Measurements from ENCODE around the gene MLIP.

The MLIP gene

DNA sequence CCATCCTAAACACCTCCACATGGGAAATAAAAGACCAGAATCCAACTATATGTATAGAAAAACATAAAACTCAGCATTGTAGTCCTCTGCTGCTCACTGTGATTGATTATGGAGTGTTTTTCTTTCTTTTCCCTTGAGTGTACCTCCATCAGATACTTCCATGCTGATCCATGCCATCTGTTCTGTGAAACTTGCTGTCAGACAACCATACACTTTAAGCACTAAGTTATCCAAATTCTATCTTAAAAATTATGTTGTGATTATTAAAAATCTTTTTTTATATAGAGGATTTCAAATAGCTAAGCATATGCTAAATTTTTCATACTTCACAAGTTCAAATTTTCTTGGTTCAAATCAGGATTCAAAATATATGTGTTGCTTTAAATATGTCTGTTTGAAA lies 105.1 kb downstream of the MLIP start:
- Histone ChIP-seq H4K20me1 (ENCODE audit: insufficient read depth, low read length) (0 out of 2 replicates have a peak, but pooled peaks cover 9% of the 10 kb centered on the region), H3K4me2 (ENCODE audit: low read length) (no peak overlapping the region), H2AFZ (ENCODE audit: low read depth, low read length) (no peak overlapping the region), H3K4me3 (ENCODE audit: low read length) (no peak overlapping the region), H3K27ac (ENCODE audit: low read length) (no peak overlapping the region), H3K9me3 (ENCODE audit: insufficient read depth, low read length) (no peaks in the 10 kb centered on the region), H3K79me2 (ENCODE audit: low read length) (no peaks in the 10 kb centered on the region), H3K9ac (ENCODE audit: low read length) (no peak overlapping the region), H3K4me1 (ENCODE audit: low read length) (peaks cover 12% of the 10 kb centered on the region), H3K36me3 (replicated peaks; ENCODE audit: low read depth, low read length) (no peaks in the 10 kb centered on the region), H3K27me3 (ENCODE audit: low read depth, low read length) (peaks cover 72% of the 10 kb centered on the region)
- TF ChIP-seq EZH2phosphoT487 (IDR thresholded peaks at IDR 0.05; ENCODE audit: low read depth), result no peak
- TF ChIP-seq, protein P1, sequence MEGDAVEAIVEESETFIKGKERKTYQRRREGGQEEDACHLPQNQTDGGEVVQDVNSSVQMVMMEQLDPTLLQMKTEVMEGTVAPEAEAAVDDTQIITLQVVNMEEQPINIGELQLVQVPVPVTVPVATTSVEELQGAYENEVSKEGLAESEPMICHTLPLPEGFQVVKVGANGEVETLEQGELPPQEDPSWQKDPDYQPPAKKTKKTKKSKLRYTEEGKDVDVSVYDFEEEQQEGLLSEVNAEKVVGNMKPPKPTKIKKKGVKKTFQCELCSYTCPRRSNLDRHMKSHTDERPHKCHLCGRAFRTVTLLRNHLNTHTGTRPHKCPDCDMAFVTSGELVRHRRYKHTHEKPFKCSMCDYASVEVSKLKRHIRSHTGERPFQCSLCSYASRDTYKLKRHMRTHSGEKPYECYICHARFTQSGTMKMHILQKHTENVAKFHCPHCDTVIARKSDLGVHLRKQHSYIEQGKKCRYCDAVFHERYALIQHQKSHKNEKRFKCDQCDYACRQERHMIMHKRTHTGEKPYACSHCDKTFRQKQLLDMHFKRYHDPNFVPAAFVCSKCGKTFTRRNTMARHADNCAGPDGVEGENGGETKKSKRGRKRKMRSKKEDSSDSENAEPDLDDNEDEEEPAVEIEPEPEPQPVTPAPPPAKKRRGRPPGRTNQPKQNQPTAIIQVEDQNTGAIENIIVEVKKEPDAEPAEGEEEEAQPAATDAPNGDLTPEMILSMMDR (IDR thresholded peaks at IDR 0.05; ENCODE audit: low read depth, low read length), result no peak

DNA sequence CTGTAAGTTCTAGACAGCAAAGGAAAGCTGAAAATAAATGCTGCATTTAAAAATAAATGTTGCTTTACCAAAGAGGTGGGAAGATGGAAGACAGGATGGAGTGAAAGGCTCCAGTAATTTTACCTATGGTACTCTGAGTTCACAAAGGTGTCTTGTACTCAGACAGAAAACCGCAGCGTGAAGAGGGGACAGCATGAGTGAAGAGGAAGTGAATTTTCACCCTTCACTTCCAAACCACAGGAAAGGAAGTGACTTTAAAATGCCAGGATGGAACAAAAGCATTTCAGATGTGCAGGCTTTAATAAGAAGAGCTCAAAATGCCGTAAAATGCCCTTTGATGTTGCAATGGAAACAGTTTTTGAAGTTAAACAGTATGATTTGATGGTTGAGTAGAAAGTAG lies 105.8 kb downstream of the MLIP start:
- H3K9me3 ChIP-seq (ENCODE audit: insufficient read depth, low read length), result no peaks in the 10 kb centered on the region
- H3K36me3 ChIP-seq (replicated peaks; ENCODE audit: low read depth, low read length), result no peaks in the 10 kb centered on the region
- H3K79me2 ChIP-seq (ENCODE audit: low read length), result no peaks in the 10 kb centered on the region
- H3K4me2 ChIP-seq (ENCODE audit: low read length), result peak overlapping the region; percentile 23
- H4K20me1 ChIP-seq (ENCODE audit: insufficient read depth, low read length), result 0 out of 2 replicates have a peak, but pooled peaks cover 9% of the 10 kb centered on the region
- H3K4me3 ChIP-seq (ENCODE audit: low read length), result no peak overlapping the region
- peaks cover 65% of the 10 kb centered on the region for H3K27me3 ChIP-seq (ENCODE audit: low read depth, low read length)
- no peak overlapping the region for H3K27ac ChIP-seq (ENCODE audit: low read length)
- peaks cover 12% of the 10 kb centered on the region for H3K4me1 ChIP-seq (ENCODE audit: low read length)
- H3K9ac ChIP-seq (ENCODE audit: low read length), result no peak overlapping the region
- TF ChIP-seq EZH2phosphoT487 (IDR thresholded peaks at IDR 0.05; ENCODE audit: low read depth), result no peak
- TF ChIP-seq, protein P1 (IDR thresholded peaks at IDR 0.05; ENCODE audit: low read depth, low read length), result no peak
- H2AFZ ChIP-seq (ENCODE audit: low read depth, low read length), result no peak overlapping the region

DNA sequence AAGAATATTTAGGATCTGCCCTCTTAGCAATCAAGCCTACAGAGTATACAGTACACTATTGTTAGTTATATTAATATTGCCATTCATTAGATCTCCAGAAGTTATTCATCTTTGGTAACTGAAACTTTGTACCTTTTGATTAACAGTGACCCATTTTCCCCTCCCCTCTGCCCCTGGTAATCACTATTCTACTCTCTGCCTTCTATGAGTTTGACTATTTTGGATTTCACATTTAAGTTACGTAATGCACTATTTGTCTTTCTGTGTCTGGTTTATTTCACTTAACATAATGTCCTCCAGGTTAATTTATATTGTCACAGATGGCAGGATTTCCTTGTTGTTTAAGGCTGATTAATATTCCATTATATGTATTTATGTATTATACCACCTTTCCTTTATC lies 111.0 kb downstream of the MLIP start:
- Histone ChIP-seq H3K4me2 (ENCODE audit: low read length) (no peak overlapping the region), H4K20me1 (ENCODE audit: insufficient read depth, low read length) (0 out of 2 replicates have a peak, but pooled peaks cover 5% of the 10 kb centered on the region), H3K9me3 (ENCODE audit: insufficient read depth, low read length) (no peaks in the 10 kb centered on the region), H3K9ac (ENCODE audit: low read length) (no peak overlapping the region), H3K79me2 (ENCODE audit: low read length) (no peaks in the 10 kb centered on the region), H3K4me3 (ENCODE audit: low read length) (no peak overlapping the region), H3K27ac (ENCODE audit: low read length) (no peak overlapping the region), H3K36me3 (replicated peaks; ENCODE audit: low read depth, low read length) (no peaks in the 10 kb centered on the region), H2AFZ (ENCODE audit: low read depth, low read length) (no peak overlapping the region), H3K4me1 (ENCODE audit: low read length) (peaks cover 5% of the 10 kb centered on the region), H3K27me3 (ENCODE audit: low read depth, low read length) (peaks cover 22% of the 10 kb centered on the region)
- TF ChIP-seq, protein P1 (IDR thresholded peaks at IDR 0.05; ENCODE audit: low read depth, low read length), result no peak
- no peak for TF ChIP-seq EZH2phosphoT487 (IDR thresholded peaks at IDR 0.05; ENCODE audit: low read depth)

DNA sequence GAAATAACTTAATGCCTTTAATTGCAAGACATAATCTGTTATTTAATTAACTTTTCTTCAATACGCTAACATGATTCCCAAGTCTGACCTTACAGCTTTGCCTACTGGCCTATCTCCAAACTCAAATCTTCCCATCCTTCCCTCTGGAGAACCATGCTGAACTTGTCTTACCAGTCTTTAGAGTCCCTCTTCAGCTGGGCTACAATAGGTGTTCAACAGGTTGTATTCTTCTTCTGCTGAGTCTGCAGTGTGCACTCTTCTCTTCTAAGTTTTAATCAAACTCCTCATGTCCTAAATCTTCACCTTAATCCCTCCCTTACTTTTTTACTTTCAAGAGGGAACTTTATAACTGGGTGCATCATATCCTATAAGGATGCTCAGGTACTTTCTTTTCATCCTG lies 121.5 kb downstream of the MLIP start:
- H3K4me2 ChIP-seq (ENCODE audit: low read length), result no peak overlapping the region
- H3K9ac ChIP-seq (ENCODE audit: low read length), result no peak overlapping the region
- no peak overlapping the region for H3K27ac ChIP-seq (ENCODE audit: low read length)
- no peak overlapping the region for H2AFZ ChIP-seq (ENCODE audit: low read depth, low read length)
- no peaks in the 10 kb centered on the region for H3K9me3 ChIP-seq (ENCODE audit: insufficient read depth, low read length)
- TF ChIP-seq, protein P1 (IDR thresholded peaks at IDR 0.05; ENCODE audit: low read depth, low read length), result no peak
- no peaks in the 10 kb centered on the region for H3K36me3 ChIP-seq (replicated peaks; ENCODE audit: low read depth, low read length)
- peaks cover 12% of the 10 kb centered on the region for H3K4me1 ChIP-seq (ENCODE audit: low read length)
- no peaks in the 10 kb centered on the region for H3K79me2 ChIP-seq (ENCODE audit: low read length)
- H4K20me1 ChIP-seq (ENCODE audit: insufficient read depth, low read length), result no peaks in the 10 kb centered on the region
- H3K4me3 ChIP-seq (ENCODE audit: low read length), result no peak overlapping the region
- peaks cover 30% of the 10 kb centered on the region for H3K27me3 ChIP-seq (ENCODE audit: low read depth, low read length)
